ENCODE data around the gene TSPAN9.

DNA sequence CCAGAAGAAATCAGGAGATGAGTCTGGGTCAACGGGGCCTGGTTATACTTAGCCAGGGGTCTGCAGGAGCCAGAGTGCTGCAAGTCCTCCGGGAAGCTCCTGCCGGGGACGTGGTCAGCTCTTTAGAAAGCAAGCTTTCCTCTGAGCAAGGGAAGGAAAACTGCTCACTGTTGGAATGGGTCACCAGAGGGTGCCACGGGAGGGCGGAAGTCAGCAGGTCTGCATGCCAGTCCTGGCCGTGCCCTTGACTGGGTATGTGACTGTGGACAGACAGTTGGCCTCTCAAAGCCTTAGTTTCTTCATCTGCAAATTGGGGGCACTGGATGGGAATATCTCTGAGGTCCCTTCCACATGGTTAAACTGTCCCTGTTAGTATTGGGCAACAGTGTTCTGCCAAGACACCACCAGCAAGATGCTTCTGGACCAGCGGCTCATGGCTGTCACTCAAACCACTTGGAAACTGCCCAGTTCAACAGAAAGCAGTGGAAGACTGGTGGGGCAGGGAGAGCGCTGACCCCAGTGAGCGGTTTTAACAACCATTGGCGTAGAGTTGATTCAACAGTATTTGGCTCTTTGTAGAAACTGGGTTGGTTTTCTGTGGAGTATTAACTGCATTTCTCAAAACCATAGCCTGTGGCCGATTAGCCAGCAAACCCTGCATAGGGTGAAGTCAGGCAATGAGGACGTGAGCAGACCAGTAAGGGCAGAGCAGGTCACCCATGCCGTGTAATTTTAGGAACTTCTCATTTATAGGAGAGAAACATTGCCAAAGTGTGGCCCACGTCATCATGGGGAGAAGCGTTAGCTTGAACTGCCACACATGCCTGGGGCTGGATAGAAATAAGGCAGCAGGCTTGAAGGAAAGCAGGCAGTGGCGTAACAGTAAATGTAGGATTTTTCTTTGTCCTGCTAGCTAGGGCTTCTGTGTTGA, 249.9 kb downstream of the TSPAN9 start:
- TF ChIP-seq, protein P1, sequence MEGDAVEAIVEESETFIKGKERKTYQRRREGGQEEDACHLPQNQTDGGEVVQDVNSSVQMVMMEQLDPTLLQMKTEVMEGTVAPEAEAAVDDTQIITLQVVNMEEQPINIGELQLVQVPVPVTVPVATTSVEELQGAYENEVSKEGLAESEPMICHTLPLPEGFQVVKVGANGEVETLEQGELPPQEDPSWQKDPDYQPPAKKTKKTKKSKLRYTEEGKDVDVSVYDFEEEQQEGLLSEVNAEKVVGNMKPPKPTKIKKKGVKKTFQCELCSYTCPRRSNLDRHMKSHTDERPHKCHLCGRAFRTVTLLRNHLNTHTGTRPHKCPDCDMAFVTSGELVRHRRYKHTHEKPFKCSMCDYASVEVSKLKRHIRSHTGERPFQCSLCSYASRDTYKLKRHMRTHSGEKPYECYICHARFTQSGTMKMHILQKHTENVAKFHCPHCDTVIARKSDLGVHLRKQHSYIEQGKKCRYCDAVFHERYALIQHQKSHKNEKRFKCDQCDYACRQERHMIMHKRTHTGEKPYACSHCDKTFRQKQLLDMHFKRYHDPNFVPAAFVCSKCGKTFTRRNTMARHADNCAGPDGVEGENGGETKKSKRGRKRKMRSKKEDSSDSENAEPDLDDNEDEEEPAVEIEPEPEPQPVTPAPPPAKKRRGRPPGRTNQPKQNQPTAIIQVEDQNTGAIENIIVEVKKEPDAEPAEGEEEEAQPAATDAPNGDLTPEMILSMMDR (IDR thresholded peaks at IDR 0.05), result no peak
- no peak for TF ChIP-seq POLR2A (IDR thresholded peaks at IDR 0.05)

Data from heart left ventricle (tissue), 13 donors.